ENCODE data around the gene NNAT.

DNA sequence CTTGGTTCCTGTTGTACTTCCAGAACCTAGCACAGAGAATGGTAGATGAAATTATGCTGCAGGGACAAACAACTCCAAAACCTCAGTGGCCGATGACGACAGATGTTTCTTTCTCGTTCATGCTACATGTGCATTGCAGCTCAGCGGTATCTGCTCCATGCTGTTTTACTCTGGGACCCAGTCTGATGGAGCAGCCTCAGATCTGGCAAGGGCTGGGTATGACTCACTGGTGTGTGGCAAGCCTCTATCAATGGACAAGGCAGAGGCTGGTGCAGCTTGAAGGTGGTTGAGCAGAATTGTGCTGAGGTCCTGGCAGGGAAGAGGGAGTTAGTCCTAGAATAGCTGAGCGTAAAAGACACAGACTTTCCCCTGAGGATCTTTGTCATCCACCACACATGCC lies 17.0 kb downstream of the NNAT start:
- TF ChIP-seq, protein P1, sequence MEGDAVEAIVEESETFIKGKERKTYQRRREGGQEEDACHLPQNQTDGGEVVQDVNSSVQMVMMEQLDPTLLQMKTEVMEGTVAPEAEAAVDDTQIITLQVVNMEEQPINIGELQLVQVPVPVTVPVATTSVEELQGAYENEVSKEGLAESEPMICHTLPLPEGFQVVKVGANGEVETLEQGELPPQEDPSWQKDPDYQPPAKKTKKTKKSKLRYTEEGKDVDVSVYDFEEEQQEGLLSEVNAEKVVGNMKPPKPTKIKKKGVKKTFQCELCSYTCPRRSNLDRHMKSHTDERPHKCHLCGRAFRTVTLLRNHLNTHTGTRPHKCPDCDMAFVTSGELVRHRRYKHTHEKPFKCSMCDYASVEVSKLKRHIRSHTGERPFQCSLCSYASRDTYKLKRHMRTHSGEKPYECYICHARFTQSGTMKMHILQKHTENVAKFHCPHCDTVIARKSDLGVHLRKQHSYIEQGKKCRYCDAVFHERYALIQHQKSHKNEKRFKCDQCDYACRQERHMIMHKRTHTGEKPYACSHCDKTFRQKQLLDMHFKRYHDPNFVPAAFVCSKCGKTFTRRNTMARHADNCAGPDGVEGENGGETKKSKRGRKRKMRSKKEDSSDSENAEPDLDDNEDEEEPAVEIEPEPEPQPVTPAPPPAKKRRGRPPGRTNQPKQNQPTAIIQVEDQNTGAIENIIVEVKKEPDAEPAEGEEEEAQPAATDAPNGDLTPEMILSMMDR (IDR thresholded peaks at IDR 0.05): no peak
- TF ChIP-seq POLR2AphosphoS5 (IDR thresholded peaks at IDR 0.05; ENCODE audit: insufficient read depth in 1 of 2, low read depth in 1 of 2): no peak
